Right ventricle myocardium superior (tissue), 1 donor: Measurements from ENCODE around the gene GNAT3. TPM values are rescaled to one million over a fixed set of nuclear protein-coding genes. Genes with fewer than 3 reads are reported as not detected.

Experiments used
- total RNA-seq: library from RNA; stranded (reverse); fragmentation: NEBNext Ultra II Directional; extraction: Animal tissue kit (Norgen Biotek cat#: 25700); gene quantifications from one replicate; pipeline ENCODE4 v1.2.1, GENCODE V29; 2021
- donor health status: DM: no; HTN: yes; CAD: no; lungs with severe emphysema.

Gene GNAT3
- total RNA-seq, 1 donor from 2014 or later: not detected

Other genes starting within 250 kb of the GNAT3 start
- gene CD36, start 126.6 kb upstream of the GNAT3 start, total RNA-seq: 1,239 TPM